HG03520 (cell line): ENCODE results near the gene XPNPEP1.

ENCODE experiments used
- ATAC-seq: cut with Tn5 transposase; IDR thresholded peaks from one replicate; pipeline ENCODE4 v1.9.1; 2021; ENCODE audit warnings: mild to moderate bottlenecking, moderate library complexity; ENCODE audit not compliant: unreplicated experiment

The XPNPEP1 gene

DNA sequence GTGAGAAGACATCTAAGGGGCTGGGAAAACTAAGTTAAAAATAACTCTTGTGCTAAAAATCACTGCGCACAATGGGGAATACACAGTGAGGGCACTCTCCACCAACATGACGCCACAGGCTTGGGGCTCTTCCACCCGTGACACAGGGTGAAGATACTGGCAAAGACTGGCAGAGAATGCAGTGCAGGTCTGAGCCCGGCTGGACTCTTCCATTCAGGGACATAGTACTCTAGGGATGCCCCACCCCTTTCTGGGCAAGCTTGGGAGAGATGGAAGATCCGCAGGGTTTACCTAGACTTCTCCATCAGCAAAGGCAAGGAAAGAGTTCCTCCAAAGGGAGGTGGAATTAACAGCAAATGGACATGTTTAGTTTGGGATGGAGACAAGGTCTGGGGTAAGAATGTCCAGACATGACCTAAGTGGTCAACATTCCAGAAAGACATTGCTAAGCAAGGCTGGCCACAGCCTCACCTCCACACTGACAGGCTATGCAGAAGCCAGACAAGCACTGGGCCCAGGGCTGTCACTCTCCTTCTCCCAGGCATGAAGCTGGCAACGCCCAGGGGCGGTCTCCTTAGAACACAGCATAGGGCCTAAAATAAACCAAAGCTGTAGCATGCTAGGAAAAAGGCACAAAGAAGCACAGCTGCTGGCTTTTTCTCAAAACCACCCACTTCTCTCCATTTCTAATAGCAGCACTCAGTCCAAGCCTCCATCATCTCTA is 28.1 kb downstream of the XPNPEP1 start:
- ATAC-seq = no peak

DNA sequence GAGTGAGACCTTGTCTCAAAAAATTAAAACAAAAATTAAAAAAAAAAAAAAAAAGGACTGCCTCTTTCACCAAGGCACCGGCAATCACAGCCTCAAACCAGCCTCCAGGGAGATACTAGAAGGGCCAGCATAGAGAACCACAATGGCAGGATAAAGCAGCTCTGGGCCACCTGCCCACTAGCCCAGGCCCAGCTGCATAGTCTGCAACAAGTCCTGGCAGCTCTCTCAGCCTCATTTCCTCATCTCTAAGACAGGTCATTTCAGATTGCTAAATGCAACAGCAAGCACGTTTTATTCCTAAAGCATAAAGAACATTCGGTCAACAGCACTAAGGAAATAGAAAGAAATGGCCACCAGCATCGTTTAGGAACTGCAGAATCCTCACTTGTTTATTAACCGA is 28.8 kb downstream of the XPNPEP1 start:
- ATAC-seq = no peak

DNA sequence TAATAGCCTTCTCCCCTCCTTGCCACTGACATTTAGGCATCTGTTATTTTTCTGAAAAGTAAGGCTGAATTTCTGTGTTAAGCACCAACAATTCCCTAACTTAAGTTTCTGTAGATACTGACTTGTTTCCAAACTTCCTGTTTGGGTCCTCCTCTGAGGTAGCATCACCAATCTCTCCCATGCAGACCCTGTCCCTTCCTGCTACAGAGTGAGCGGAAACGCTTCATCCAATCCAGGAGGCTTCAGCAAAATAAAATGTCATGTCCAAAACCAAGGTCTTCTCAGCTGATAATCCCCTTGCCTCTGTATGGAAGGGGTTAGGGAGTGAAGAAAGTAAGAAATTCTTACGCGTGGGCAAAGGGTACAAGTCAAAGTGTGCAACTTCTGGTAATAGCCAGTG is 29.9 kb downstream of the XPNPEP1 start:
- no peak for ATAC-seq

DNA sequence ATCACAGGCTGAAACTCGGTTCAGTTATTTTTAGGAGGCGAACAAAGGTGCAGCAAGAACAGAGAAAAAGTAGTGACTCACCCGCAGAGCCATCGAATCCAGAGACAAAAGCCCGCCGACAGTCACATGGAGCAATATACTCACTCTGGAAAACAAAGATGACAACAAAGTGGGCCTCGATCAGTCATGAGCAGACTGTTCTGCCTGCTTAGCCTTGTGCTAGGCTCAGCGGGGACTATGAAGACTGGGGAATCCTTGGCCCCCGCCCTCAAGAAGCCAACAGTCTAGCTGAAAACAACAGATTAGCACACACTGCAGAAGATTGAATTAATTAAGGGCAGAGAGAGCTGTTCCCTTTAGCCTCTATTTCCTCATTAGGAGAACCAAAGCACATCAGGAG is 30.4 kb downstream of the XPNPEP1 start:
- no peak for ATAC-seq

DNA sequence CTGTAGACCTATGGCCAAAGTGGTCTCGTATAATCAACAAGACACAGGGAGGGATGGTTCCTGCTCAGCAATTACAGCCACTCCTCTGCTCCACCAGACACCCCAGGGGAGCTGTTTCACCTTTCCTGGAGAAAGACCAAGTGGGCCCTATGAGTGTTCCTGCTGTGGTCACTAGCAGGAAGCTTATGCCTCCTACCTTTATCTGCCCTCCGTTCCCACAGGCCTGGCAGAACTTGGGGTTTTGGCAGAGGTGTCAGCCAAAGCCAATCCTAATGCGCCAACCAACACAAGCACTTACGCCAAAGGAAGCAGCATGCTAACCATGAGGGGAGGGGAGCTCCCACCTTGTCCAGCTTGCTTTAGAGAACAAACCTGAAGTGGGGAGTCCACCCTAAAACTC is 31.2 kb downstream of the XPNPEP1 start:
- no peak for ATAC-seq

DNA sequence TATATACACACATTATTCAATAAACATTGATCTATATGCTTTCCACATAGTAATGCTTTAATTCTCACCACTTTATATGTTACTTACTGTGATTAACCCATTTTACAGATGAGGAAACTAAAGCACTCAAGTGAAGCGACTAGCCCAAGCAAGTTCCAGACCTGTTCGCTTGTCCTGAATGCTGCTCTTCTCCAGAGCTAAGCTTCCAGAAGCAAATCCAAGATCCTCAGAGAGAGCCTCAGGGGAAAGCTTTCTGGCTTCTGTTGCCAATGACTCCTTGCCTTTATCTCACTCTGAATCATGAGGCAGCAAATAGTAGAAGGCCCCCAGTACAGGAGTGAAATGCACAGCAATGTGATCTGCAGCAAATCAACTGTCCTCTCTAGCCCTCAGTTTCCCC is 32.2 kb downstream of the XPNPEP1 start:
- no peak for ATAC-seq

DNA sequence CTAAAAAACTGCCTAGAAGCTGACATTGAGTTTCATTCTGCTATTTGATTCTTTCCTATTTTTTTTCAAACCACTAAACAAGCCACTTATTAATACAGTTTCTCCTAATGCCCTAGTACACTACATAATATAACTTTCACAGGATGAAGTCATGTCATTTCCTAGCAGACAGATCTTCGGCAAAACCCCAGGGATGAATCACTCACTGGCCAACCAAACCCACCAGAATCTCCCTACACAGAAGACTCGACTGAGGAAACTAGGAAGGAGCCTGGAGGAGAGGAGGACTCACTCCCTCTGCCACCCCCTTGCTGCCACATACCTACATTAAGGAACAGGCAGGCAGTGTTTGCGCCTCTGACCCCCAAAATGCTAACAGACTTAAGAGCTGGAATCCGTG is 33.4 kb downstream of the XPNPEP1 start:
- no peak for ATAC-seq

DNA sequence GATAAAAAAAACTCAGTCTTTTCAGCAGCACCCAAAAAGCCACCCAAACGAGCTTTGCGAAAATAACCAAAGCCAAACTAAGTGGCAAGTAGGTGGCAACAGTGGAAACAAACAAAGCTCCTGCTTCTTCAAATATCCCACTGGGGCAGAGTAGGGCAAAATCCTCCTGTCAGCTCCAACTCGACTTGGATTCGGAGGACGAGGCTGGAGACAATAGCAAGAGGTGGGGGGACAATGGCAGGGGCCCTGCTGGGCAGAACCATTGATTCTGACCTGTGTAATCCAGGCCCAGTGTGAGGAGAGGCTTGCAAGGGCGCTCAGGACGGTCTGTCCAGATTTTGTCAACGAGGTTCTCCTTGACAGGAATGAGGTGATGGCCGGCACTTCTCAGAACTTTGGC is 35.5 kb downstream of the XPNPEP1 start:
- no peak for ATAC-seq

DNA sequence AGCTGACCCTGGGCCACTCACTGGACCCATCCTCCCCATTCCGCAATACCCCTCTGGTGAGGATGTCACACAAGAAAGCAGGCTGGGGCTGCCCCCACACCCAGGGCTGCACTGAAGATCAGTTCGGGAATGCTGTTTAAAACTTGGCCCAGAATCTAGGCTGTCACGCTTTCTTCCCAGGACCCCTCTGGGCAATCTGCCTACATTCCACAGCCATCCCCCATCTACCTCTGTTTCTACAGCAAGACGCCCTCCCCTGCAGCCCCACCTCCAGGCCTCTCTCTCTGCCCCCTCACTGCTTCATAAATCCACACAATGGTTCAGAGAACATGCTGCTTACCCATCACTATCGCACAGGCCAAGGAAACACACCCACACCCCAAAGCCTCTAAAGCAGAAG is 36.1 kb downstream of the XPNPEP1 start:
- ATAC-seq = no peak

DNA sequence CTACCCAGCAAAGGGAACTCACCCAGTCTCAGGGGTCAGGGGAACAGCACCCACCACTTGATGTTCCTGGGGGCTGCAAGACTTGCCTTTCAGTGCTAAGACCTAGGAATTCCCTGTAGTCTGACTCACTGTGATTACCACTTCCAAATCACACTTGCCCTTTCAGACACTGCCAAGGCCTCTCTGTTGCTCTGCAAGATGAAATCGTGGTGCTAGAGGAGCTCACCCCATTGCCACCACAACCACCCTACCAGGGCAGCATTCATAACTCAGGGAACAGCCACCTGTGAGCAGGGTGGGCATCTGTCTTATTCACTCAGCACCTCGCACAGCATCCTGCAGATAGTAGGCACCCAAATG is 36.5 kb downstream of the XPNPEP1 start:
- ATAC-seq = no peak

DNA sequence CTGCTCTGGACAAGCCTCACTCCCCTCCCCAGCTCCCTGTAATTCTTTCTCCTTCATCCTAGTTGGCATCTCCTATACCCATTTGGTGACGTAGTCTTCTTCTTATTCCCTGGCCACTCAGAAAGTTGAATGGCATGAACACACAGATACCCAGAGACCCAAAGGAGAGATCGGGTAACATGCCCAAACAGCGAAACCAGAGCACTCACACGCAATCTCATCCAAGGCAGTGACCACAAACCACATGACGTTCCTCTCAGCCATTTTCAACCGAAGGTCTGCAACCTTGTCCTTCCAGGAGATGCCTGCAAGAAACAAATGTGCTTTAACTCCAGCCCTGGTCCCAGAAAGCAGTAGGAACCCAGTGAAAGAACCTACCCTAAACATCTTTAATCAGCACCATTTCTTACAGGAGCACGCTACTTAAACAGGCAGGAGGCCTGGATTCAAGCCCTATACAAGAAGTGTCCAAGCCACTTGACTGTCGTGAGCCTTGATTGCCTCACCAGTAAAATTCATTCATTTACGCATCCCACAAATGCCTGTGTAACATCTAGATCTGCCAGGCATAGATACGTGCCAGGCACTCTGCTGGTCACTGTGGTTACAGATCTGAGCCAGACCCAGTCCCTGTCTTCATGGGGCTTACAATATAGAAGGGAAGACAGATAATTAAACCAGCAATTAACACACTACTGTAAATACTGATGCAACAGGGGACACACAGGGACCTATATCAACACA is 37.1 kb downstream of the XPNPEP1 start:
- no peak for ATAC-seq

DNA sequence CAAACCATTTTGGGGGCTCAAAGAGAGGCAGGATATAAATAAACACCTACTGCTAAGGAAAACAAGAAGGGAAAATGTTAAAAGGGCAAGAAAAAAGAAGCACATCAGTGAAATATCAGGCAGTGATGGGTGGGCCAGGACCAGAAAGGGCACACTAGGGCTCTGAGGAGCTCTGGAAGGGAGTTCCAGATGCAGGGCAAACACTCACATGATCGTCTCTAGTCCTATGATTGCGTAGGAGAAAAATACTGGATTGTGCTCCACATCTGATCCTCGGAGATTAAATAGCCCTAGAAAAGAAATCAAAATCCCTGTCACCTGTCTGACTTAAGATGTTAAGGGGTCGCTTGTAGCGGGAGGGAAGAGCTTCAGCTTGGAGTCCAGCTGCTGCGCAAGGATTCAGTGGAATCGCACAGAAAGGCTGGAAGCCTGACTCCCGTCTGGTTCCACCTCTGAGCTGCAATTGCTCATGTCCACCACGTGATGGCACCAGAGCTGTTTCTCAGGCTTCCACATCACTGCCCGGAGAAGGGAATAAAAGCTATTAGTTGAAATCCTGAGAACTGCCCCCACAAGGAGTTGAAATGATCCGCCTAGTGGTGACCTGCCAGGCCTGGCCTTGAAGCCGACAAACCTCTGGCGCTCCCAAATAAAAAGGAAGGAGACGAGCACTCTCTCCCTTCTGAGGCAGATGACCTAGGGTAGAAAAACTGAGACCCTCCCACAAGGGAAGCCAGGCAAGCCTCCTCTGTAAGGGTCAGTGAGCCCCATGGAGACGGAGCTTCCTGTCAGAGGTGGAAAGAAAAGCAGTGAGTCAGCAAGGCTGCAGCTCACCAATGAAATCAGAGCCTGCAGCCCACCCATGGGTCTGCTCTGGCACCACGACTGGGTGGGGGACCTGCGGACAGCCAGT is 39.2 kb downstream of the XPNPEP1 start:
- ATAC-seq = peak; percentile 66

DNA sequence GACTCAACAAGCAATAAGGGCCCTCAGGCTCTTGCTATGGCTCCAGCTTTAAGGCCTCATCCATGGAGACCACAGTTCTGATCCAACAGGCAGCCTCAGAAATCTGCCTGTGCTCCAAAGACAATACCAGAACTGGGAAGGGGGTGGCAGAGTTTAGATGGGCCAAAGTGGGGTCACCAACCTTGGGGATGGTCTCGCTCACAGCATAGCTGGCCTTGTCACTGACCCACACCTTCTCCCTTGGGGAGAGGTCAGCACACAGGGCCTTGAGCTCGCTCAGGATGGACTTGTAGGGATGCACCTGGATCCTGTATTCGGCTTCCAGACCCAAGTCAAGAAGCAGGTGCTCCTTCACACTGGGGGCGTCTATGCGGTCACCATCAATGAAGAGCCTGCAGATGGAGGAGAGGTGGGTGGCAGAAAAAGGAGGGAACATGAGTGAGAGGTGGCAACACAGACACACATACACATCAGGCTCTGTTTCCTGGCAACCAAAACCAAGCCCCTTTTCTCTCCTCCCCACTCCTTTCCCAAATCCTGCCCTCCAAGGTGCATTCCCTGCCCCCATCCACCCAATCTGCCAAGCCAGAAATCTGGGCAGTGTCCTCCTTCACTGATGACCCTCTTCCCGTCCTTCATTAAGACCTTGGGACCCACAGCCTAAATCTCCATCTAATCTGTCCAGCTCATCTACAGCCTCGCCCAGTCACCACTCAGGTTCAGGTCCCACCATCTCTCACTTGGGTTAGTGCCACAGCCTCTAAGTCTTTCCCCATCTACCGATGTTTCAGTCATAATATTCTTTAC is 40.9 kb downstream of the XPNPEP1 start:
- no peak for ATAC-seq

DNA sequence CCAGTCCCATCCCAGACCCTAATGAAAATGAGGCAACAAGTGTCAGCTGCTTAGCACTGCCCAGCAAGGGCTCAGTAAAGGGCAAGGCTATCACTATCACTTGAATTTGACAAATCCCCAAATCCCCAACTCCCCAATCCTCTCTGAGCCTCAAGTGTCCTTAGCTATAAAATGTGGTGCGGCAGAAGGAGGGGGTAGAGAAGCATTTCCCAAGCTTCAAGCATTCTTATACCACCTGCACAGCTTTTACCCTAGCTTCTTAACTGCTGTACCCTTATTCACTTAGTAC is 41.6 kb downstream of the XPNPEP1 start:
- no peak for ATAC-seq

DNA sequence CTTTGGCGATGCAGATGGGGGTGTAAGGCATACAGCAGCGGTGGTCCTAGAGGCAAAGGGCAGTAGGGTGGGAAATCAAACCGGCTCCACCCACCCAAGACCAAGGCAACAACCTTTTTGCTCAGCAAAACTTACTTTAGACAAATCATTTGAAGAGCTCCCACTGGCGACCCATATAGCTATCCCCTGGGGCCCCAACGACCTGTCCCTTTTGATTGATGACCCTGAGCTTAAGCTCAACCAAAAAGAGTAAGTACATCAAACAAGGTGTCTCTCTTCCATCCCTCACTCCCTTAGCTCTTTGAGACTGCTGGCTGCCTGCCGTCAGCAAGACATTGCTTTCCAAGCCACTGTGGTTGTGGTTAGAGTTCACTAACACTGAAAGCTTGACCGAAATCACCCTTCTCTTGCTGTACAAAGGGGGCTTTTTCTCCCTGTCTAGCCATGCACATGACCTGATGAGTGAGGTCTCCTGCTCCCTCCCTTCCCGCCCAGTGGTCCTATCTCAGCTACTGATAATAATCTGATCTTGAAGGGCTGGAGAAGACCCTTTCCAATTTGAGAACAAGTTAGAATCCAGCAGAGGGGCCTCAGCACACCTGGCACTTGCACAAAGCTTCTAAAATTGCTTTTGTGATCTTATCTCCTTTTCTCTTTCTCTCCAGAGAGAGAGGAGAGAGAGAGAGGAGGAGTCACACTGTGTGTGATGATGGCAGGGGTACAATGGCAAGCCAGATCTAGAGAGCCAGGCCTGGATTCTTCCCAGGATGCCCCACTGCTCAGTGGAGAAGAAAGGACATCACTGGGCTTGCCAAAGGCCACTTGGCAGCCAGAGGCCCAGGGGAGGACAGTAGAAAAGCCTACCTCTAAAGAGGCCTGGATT is 42.2 kb downstream of the XPNPEP1 start:
- peak; percentile 63 for ATAC-seq

DNA sequence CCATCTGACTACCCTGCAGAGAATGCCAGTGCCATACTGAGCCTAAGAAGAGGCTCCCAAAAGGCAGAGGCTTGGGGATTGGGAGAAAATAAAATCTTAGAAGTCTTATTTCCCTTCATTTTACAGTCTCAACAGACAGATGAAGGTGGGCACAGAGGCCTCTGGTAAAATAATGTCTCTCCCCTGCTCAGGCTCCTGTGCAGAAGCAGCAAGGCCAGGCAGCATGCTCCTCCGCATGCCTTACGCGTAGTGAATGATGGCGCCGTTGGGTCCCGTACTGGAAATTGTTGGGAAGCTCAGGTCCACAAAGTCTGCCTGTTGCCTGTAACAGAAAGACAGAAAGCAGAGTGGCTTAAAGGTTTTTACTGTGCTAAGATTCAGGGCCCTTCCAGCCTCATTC is 45.8 kb downstream of the XPNPEP1 start:
- no peak for ATAC-seq

DNA sequence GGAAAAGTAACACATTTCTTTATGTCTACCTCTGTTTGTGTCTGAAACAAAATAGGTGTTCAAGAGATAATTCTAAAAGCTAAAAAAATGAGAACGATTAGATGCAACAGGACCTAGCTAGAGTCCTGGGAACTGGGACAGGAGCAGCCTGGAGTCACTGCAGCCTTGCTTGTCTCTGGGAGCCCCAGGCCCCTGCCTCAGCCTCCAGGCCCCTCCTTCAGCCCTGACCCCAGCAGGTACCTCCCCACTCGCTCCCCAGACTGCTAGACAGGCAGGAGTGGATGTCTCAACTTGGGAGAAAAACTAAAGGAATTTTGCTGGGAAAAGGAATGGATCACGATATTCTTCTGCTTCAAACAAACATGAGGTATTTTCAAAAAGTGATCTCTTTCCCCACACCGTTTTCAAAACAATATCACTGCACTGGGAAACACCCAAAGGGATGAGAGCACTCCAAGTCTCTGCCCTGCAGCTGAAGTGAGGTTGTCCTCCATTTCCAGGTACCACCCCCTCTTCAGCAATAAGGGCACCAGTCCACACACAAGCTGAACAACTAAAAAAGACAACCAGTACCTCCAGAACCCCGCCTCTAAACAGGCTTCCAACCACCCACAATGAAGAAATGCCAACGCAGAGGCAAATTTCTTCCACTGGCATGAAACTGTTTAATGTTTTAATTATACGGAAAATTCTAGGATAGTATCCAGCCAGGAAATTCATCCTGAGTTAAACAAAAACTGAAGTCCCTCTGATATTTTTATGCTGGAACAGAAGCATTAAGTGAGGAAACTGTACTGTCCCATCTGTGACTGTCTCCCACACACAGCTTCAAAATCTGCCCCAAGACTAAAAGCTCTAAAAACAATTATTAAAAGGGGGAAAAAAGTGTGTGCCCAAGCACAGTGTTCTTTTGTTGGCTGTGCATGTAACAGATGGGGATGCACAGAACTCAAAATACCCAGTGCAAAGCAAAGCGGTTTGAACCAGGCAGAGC is 47.2 kb downstream of the XPNPEP1 start:
- ATAC-seq = no peak

DNA sequence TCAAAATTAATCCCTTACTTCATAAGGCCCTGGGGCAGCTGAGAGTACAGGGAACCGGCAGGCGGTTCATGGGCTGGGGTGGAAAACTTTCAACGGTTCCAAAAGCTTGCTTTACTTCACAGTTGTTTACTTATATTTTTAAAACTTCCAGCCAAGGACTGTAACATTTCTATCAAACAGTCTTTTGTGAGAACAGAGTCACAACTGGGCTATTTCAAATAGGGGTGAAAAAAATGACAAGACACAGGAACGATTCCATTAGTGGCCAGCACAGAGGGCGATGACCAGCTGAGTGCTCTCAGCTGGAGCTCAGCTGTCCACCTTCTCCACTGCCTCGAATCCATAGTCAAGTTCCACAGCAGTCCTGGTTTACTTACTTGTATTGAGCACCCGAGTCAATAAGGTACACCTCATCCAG is 48.2 kb downstream of the XPNPEP1 start:
- no peak for ATAC-seq

DNA sequence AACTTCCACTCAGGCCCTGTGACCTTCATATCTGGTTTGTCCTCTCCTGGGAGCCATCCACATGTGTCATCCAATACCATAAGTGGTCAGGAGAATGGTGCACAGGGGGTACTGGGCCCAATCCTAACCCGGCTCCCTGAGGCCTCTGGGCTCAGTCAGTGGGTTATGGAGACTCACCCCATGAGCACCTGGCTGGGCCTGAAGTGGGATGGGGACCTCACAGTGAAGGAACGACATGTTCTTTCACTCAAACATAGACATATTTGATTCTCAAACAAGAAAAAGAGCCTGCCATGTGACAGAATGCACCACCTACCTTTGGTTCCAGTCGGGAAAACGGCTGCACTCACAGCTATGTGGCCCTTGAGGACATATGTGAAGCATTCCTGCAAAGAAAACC is 51.8 kb downstream of the XPNPEP1 start:
- no peak for ATAC-seq
